Osteocyte (in vitro differentiated cells): ENCODE measurements around the gene RSPO3. TPM values are rescaled to one million over a fixed set of nuclear protein-coding genes. Genes with fewer than 3 reads are reported as not detected.

ENCODE experiments used
- DNase-seq: peaks from one replicate; pipeline ENCODE4 v3.0.0; 2021; ENCODE audit warnings: mixed read lengths; ENCODE audit not compliant: unreplicated experiment; ENCODE audit errors: extremely low spot score
- H3K27ac Mint-ChIP-seq: one replicate; pipeline ENCODE4 v1.8.0; 2021; ENCODE audit warnings: mild to moderate bottlenecking, mixed read lengths; ENCODE audit not compliant: unreplicated experiment
- H3K27me3 Mint-ChIP-seq: one replicate; pipeline ENCODE4 v1.8.0; 2021; ENCODE audit warnings: mixed read lengths; ENCODE audit not compliant: unreplicated experiment
- H3K36me3 Mint-ChIP-seq: one replicate; pipeline ENCODE4 v1.8.0; 2021; ENCODE audit warnings: mixed read lengths; ENCODE audit not compliant: unreplicated experiment
- H3K4me1 Mint-ChIP-seq: one replicate; pipeline ENCODE4 v1.8.0; 2021; ENCODE audit warnings: mixed read lengths; ENCODE audit not compliant: unreplicated experiment
- H3K4me3 Mint-ChIP-seq: one replicate; pipeline ENCODE4 v1.8.0; 2021; ENCODE audit warnings: mild to moderate bottlenecking, moderate library complexity, mixed read lengths; ENCODE audit not compliant: unreplicated experiment
- H3K9me3 Mint-ChIP-seq: one replicate; pipeline ENCODE4 v1.8.0; 2021; ENCODE audit warnings: mixed read lengths; ENCODE audit not compliant: unreplicated experiment
- total RNA-seq: library from RNA; stranded (reverse); gene quantifications from 2 replicates; pipeline ENCODE4 v1.2.1, GENCODE V29; 2021
- TF ChIP-seq, protein P1 (sequence below): fragments of 200-600 bp; sonication (generic); IDR thresholded peaks from 2 replicates; pipeline ENCODE4 v1.5.0; 2021; ENCODE audit warnings: antibody characterized with exemption, mild to moderate bottlenecking, moderate library complexity

The RSPO3 gene
- total RNA-seq, 1 donor from 2014 or later, result 4.5 TPM

DNA sequence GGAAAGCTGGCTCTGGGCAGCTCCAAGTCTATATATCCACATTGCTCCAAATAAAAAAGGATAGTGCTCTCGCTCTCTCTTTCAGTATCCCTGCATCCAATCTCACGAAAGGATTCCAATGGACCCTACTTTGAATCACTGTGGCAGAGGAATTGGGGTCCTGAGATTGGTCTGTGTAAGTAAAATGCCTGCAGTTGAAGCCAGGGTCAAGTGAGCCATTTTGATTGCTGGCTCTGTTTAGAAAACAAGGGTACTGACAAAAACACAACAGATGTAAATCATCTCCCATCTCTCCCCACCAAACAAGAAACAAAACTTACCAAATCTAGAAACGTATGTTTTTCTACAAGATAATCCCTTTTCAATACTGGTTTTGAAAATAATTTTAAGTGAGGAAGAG, 45.6 kb downstream of the RSPO3 start:
- Mint-ChIP-seq H3K27me3 (peaks cover 9% of the 10 kb centered on the region), H3K4me1 (peaks cover 8% of the 10 kb centered on the region), H3K27ac (no peak overlapping the region), H3K9me3 (peaks cover 2% of the 10 kb centered on the region), H3K36me3 (no peaks in the 10 kb centered on the region), H3K4me3 (no peak overlapping the region)
- no peak for DNase-seq
- TF ChIP-seq, protein P1, sequence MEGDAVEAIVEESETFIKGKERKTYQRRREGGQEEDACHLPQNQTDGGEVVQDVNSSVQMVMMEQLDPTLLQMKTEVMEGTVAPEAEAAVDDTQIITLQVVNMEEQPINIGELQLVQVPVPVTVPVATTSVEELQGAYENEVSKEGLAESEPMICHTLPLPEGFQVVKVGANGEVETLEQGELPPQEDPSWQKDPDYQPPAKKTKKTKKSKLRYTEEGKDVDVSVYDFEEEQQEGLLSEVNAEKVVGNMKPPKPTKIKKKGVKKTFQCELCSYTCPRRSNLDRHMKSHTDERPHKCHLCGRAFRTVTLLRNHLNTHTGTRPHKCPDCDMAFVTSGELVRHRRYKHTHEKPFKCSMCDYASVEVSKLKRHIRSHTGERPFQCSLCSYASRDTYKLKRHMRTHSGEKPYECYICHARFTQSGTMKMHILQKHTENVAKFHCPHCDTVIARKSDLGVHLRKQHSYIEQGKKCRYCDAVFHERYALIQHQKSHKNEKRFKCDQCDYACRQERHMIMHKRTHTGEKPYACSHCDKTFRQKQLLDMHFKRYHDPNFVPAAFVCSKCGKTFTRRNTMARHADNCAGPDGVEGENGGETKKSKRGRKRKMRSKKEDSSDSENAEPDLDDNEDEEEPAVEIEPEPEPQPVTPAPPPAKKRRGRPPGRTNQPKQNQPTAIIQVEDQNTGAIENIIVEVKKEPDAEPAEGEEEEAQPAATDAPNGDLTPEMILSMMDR, result no peak

DNA sequence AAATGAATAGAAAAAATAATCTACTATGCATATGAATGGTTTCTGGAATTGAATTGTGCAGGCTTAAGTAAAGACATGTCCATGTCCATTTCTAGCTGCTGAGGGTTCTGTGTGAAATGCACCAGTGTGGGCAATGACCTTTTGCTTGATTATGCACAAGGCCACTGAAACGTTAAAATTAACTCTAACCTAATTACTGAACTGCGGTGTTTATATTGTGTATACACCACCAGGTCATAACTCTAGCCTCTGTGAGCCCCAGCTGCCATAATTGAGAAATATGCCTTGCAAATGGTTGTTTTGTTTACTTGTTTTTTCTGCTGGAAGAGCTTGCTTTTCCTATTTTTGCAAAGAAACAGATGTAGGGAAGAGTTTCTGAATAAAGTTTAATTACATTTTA, 46.1 kb downstream of the RSPO3 start:
- TF ChIP-seq, protein P1, result no peak
- no peak overlapping the region for H3K27ac Mint-ChIP-seq
- no peak overlapping the region for H3K4me3 Mint-ChIP-seq
- H3K9me3 Mint-ChIP-seq, result peaks cover 5% of the 10 kb centered on the region
- DNase-seq, result no peak
- no peaks in the 10 kb centered on the region for H3K36me3 Mint-ChIP-seq
- H3K4me1 Mint-ChIP-seq, result peaks cover 8% of the 10 kb centered on the region
- H3K27me3 Mint-ChIP-seq, result peaks cover 9% of the 10 kb centered on the region

DNA sequence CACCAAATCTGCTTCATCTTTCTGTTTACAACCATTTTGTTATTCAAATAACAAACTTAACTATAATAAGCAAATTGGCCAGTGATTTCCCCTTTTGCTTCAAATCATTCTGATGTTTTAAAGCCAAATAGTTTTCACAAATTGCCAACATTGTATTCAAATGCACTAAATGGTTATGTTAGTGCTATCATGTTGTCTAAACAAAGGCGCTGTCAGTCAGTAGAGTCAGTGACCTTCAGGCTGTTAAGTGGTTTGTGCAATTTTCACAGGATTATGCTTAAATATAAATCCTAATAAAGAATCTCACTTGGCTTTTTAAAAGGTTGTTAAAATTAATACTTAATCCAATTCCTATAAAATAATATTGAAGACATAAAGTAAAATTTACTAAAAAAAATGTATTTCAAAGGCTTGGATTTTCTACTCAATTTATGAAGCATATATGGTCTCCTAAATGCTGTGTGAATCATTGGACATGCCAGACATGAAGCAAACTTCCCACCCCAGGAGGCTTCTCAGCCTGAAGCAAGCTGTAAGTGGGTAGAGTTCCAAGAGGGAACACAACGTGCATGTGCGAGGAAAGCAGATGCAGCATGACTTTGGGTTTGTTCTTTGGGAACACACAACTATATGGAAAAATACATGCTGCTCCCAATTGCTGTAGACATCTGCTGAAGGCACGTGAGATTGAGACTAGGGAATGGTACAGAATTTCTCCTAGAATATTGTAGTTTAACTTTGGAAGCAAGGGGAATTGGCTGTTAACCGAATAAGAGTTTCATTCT, 54.9 kb downstream of the RSPO3 start:
- Mint-ChIP-seq H3K36me3 (no peaks in the 10 kb centered on the region), H3K9me3 (peaks cover 5% of the 10 kb centered on the region), H3K27me3 (peaks cover 5% of the 10 kb centered on the region), H3K27ac (no peak overlapping the region), H3K4me3 (no peak overlapping the region), H3K4me1 (peaks cover 24% of the 10 kb centered on the region)
- no peak for DNase-seq
- TF ChIP-seq, protein P1, result no peak

DNA sequence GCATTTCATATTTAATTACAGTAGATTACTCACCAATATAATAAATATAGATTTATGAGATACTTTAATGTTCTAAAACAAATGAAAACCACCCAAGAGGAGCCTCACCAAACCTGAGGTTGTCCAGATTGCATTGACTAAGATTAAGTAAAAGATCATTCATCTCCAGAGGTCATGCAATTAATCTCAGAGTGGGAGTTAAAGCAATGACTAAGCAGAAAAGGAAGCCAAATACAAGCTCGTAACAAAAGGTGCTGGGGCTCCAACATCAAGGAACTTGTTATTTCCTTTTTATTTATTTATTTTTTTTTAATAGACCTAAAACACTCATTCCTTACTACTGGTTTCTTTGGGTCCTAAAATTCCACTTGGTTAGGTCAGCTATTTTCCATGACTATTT, 57.7 kb downstream of the RSPO3 start:
- no peak for DNase-seq
- H3K4me3 Mint-ChIP-seq, result no peak overlapping the region
- TF ChIP-seq, protein P1, result no peak

DNA sequence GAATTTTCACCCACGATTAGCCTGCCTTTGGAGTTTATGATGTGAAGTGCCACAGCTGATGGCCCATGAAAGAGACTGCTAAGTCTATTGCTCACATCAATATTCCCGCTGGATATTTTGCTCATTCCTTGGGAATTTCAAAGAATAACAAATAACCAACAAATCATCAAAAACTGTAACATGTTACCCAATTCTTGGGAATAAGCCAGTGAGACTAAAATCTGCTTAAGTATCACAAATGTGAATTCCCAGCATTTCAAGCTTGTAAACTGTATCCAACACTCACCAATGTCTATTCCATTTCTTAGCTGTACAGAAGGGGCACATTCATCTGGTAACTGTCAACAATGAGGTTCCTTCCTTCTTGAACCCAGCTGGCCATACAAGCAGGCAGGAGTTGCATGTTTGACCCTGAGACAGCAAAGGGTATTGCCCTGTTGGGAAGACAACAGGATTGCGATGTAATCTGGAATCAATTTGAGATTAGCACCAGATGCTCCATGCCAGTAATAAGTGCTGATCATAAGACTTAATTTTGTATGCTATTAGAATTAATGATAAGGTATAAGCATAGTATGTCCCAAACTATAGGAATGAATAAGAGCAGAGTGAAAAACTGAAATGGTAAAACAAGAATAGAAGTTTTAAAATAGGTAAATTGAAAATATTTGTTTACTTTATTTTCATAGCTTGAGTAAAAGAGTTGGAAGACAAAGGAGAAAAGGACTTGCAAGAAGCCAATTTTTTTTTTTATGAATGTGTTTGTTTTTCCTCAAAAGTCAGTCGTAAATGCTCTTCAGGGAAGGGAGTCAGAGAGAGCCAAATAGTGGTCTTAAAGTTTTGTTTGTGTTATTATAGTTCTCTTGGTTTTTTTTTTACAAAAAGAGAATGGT, 58.8 kb downstream of the RSPO3 start:
- no peak overlapping the region for H3K4me3 Mint-ChIP-seq
- TF ChIP-seq, protein P1, result no peak
- peaks cover 26% of the 10 kb centered on the region for H3K4me1 Mint-ChIP-seq
- H3K27ac Mint-ChIP-seq, result peak overlapping the region; percentile 56
- DNase-seq, result no peak
- no peaks in the 10 kb centered on the region for H3K27me3 Mint-ChIP-seq
- H3K36me3 Mint-ChIP-seq, result no peaks in the 10 kb centered on the region
- no peaks in the 10 kb centered on the region for H3K9me3 Mint-ChIP-seq

More for the DNA sequence above, 57.7 kb downstream of the RSPO3 start:
- no peaks in the 10 kb centered on the region for H3K9me3 Mint-ChIP-seq
- H3K4me1 Mint-ChIP-seq, result peaks cover 31% of the 10 kb centered on the region
- H3K27ac Mint-ChIP-seq, result no peak overlapping the region
- H3K27me3 Mint-ChIP-seq, result peaks cover 5% of the 10 kb centered on the region
- H3K36me3 Mint-ChIP-seq, result no peaks in the 10 kb centered on the region
